ENCODE results near the gene MRPL41. TPM values are rescaled to one million over a fixed set of nuclear protein-coding genes. Genes with fewer than 3 reads are reported as not detected.
A peak's percentile ranks its signal among the peaks of the same experiment; 100 is the strongest.
"Not testable (repeated sequence)": the region's sequence is repeated elsewhere in the genome, so short reads cannot be mapped to it uniquely, and the experiment has no call there.

MRPL41 gene
- total RNA-seq, 1 donor from 2014 or later: 228 TPM

- ATAC-seq: no peak
- no peak for DNase-seq
These were observed 30.9 kb upstream of the MRPL41 start for GRCh38 chr9:137520614-137521404.

DNA sequence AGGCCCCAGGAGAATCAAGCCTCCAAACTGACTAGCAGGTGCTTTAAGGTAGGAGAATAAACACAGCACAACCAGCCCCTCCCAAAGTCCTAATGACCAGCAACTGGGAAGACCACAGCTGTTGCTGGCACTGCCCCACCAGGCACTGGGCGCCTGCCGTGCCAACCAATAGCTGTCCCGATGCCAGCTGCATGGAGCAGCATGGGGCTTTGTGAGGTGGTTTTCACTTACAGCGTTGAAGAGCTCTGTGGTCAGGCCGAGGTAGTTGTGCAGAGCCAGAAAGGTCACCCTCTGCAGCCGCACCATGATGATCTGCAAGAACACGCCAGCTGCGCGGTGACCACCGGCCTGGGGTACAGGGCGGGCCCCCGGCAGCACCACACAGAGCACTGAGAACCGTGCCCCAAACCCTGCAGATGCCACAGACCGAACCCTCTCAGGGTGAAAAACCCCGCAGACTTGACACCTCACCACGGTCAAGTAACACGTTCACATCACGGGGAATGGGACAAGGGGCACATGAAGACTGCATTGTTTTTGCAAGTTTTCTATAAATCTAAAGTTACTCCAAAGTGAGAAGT, 30.2 kb upstream of the MRPL41 start:
- no peak for DNase-seq
- no peak for ATAC-seq
- intact Hi-C loops (cut with micrococcal nuclease): no loop called here

More at GRCh38 chr9:137520614-137521404, 30.9 kb upstream of the MRPL41 start:
- intact Hi-C loops (cut with micrococcal nuclease): no loop called here

DNA sequence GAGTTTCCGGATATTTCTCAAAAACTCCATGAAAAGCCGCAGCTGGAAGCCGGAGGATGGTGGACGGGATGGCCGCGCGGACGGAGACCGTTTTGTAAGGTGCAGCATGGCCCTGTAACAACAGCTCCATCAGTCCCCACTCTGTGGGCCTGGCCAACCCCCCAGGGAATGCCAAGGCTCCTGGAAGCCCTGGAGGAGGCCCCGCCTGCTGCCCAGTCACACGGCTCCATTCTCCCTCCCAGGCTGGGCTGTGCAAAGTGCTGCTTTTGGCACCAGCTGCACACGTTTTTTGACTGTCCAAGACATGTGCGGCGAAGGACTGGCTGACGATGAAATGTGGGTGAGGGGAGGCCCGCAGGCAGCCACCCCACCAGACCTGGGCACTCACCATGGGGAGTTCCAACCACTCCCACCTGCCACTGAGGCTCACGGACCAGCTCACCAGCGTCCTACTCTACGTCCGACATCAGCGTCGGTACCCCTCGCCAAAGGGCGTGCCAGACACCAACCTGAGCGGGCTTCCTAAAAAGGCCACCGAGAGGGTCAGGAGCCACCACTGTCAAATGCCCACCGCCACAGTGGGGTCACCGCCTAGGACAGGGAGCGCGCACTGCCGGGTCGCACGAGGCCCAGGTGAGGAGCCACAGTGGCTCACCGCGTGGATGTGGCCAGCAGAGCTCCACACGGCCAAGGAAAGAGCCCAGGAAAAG, 28.8 kb upstream of the MRPL41 start:
- no peak for ATAC-seq
- intact Hi-C loops (cut with micrococcal nuclease): no loop called here
- no peak for DNase-seq

GRCh38 chr9:137524161-137524980, 27.3 kb upstream of the MRPL41 start:
- DNase-seq (no peak), ATAC-seq (no peak)
- intact Hi-C loops (cut with micrococcal nuclease): no loop called here

- no peak for DNase-seq
- ATAC-seq: no peak
- intact Hi-C loops (cut with micrococcal nuclease): no loop called here
These were observed 26.7 kb upstream of the MRPL41 start for GRCh38 chr9:137524981-137525317.

GRCh38 chr9:137530331-137530730, 21.3 kb upstream of the MRPL41 start:
- no peak for ATAC-seq
- DNase-seq: no peak
- intact Hi-C loops (cut with micrococcal nuclease): no loop called here

DNA sequence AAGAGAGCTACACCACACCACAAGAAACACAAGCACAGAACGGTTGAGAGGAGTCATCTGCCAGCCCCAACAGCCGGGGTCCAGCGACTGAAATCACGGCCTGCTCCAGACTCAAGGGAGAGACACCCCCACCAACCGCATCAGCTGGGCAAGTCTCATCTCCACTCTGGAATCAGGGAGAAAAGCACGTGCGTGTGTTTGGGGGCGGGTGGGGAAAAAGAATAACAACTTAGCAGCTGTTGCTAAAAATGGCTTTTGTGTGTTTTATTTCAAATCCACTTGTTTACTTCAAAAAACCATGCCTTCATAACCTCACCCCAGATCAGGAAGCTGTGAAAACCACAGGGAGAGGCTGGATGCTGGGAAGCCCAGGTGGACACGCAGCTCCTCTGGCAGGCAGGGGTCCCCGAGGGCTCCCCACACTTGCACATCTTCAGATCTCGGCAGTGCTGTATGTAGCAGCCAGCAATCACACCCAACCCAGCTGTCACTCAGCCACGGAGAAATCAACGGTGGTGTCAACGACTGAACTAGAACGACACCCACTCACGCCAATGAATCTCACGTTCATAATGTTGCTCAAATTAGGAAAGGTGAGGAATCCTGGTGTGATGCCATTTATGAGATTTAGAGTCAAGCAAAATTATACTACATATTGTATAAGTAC, 20.4 kb upstream of the MRPL41 start:
- DNase-seq (no peak), ATAC-seq (no peak)
- intact Hi-C loops (cut with micrococcal nuclease): no loop called here

DNA sequence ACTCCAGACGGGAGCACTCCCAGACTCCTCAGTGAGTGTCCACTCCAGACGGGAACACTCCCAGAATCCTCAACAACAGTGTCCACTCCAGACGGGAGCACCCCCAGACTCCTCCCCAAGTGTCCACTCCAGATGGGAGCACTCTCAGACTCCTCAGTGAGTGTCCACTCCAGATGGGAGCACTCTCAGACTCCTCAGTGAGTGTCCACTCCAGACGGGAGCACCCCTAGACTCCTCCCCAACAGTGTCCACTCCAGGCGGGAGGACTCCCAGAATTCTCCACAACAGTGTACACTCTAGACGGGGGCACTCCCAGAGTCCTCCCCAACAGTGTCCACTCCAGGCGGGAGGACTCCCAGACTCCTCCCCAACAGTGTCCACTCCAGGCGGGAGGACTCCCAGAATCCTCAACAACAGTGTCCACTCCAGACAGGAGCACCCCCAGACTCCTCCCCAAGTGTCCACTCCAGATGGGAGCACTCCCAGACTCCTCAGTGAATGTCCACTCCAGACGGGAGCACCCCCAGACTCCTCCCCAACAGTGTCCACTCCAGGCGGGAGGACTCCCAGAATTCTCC, 18.7 kb upstream of the MRPL41 start:
- ATAC-seq; DNase-seq; intact Hi-C loops (cut with micrococcal nuclease): not testable (repeated sequence)

GRCh38 chr9:137534256-137535119, 17.2 kb upstream of the MRPL41 start:
- no peak for DNase-seq
- intact Hi-C loops (cut with micrococcal nuclease): no loop called here
- peak; percentile 70 for ATAC-seq

DNA sequence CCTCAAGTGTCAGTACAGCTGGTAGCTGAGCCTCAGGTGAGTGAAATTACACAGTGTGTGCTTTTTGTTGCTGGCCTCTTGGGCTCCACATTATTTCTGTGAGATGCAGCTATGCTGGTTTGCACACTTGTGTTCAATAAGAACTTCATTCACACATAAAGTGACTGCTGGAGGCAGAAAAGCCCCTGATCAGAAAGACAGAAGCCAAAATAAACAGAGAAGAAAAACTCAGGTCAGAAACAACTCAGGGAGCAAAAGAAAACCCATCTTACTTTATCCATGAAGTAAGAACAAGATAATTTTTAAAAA, 16.6 kb upstream of the MRPL41 start:
- intact Hi-C loops (cut with micrococcal nuclease): no loop called here
- no peak for ATAC-seq

GRCh38 chr9:137536594-137537131, 15.0 kb upstream of the MRPL41 start:
- DNase-seq; ATAC-seq; intact Hi-C loops (cut with micrococcal nuclease): not testable (repeated sequence)

More for the DNA sequence above, 16.6 kb upstream of the MRPL41 start:
- no peak for DNase-seq

DNA sequence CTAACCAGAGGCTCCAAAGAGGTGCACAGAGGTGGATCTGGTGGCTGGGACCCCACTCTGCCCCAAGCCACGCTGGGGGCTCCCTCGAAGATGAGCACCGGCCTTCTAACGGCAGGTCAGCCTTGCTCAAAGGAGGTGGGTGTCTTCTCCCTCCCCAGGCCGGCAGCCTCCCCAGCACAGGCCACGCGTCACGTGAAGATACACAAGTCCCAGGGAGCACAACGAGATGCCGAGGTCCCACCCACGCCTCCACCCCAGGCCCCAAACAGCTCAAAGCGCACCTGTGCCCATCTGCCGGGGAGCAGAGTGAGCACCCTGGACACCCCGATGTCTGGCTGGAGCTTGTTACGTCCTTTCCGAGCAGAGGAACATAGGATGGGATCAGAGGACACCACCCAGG, 13.6 kb upstream of the MRPL41 start:
- DNase-seq (no peak), ATAC-seq (no peak)
- intact Hi-C loops (cut with micrococcal nuclease): no loop called here

GRCh38 chr9:137540536-137540935, 11.1 kb upstream of the MRPL41 start:
- intact Hi-C loops (cut with micrococcal nuclease): no loop called here
- no peak for DNase-seq
- ATAC-seq: no peak

- no peak for ATAC-seq
- intact Hi-C loops (cut with micrococcal nuclease): no loop called here
- no peak for DNase-seq
These were observed 9.2 kb upstream of the MRPL41 start for GRCh38 chr9:137542486-137542885.

GRCh38 chr9:137543237-137543963, 8.3 kb upstream of the MRPL41 start:
- no peak for ATAC-seq
- intact Hi-C loops (cut with micrococcal nuclease): no loop called here
- DNase-seq: no peak

DNA sequence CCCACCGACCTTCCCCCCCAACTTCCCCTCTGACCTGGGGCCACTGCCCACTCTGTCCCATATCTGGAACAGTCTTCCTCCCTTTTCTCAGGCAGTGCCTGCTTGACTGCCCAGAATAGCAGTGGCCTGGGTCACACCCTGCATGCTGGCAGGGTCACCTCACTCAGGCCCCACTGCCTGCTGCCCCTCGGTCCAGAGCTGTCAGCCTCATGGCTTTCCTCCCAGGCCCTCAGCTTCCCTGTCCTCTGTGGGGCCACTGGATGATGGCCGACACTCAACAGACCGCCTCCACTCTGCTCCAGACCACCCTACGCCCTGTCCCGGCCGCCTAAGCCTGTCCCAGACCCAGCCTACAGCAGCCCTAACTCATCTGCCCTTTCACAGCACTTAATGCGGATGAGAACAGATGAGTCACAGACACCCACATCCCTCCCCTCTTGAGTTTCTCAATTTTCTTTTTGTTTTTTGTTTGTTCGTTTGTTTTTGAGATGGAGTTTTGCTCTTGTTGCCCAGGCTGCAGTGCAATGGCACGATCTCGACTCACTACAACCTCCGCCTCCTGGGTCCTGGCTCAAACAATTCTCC, 7.4 kb upstream of the MRPL41 start:
- no peak for DNase-seq
- intact Hi-C loops (cut with micrococcal nuclease): no loop called here
- no peak for ATAC-seq

- intact Hi-C loops (cut with micrococcal nuclease): no loop called here
- ATAC-seq (no peak), DNase-seq (no peak)
These were observed 6.6 kb upstream of the MRPL41 start for GRCh38 chr9:137545123-137545522.

All from left ventricle myocardium superior (tissue), 1 donor.